Measurements from ENCODE around the gene SLC37A1.

Gene SLC37A1

GRCh38 chr21:42536601-42537000 lies 22.9 kb downstream of the SLC37A1 start:
- Histone ChIP-seq H3K4me1 (ENCODE audit: control insufficient read depth, insufficient read depth, low read length) (no peaks in the 10 kb centered on the region), H3K9ac (ENCODE audit: low read length) (no peak overlapping the region), H3K27ac (ENCODE audit: low read depth, low read length) (no peak overlapping the region), H3K36me3 (ENCODE audit: control insufficient read depth, insufficient read depth, low read length) (peaks cover 3% of the 10 kb centered on the region), H3K27me3 (ENCODE audit: control insufficient read depth, insufficient read depth, low read length) (no peaks in the 10 kb centered on the region), H3K4me3 (ENCODE audit: low read length) (no peak overlapping the region)

GRCh38 chr21:42537106-42537742 lies 23.6 kb downstream of the SLC37A1 start:
- Histone ChIP-seq H3K36me3 (ENCODE audit: control insufficient read depth, insufficient read depth, low read length) (peaks cover 3% of the 10 kb centered on the region), H3K27ac (ENCODE audit: low read depth, low read length) (no peak overlapping the region), H3K9ac (ENCODE audit: low read length) (no peak overlapping the region)

DNA sequence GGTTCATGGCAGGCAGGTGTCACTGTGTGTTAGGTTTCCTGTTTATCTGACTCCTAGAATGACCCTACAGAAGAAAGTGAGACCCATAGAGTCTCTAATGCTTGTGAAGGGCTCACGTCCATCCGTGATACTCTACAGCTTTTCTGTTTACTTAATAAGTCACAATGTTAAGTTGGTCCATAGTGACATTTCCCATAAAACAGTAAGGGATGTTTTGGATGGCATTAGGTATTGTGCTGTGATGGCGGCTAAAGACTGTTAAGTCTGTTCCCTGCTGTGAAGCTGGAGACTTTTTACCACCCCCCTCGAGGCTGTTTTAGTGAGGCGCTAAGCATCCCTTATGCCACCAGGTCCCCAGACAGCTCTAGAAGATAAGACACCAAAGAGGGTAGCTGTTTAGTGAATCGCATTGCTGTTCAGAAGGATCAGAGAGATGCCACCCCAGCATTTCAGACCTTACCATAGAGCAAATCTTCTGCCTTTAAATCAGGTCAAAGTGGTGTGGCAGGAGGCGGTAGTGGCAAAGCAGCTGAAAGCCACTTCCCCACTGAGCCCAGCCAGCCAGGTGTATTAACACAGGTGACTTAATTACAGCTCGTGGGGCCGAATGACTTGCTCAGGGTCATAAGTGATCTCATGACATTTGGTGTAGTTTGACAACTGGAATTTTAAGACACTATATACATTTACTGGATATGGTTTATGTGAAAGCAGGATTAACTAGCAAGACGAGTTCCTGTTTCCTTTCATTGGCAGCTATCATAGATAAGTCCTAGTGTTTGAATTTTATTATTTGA lies 25.0 kb downstream of the SLC37A1 start:
- no peak overlapping the region for H3K4me3 ChIP-seq (ENCODE audit: low read length)
- H3K9ac ChIP-seq (ENCODE audit: low read length) = no peak overlapping the region
- H3K4me1 ChIP-seq (ENCODE audit: control insufficient read depth, insufficient read depth, low read length) = no peaks in the 10 kb centered on the region
- H3K36me3 ChIP-seq (ENCODE audit: control insufficient read depth, insufficient read depth, low read length) = peaks cover 3% of the 10 kb centered on the region
- H3K27me3 ChIP-seq (ENCODE audit: control insufficient read depth, insufficient read depth, low read length) = no peaks in the 10 kb centered on the region
- no peak overlapping the region for H3K27ac ChIP-seq (ENCODE audit: low read depth, low read length)

More at GRCh38 chr21:42537106-42537742, 23.6 kb downstream of the SLC37A1 start:
- H3K27me3 ChIP-seq (ENCODE audit: control insufficient read depth, insufficient read depth, low read length) = no peaks in the 10 kb centered on the region
- H3K4me1 ChIP-seq (ENCODE audit: control insufficient read depth, insufficient read depth, low read length) = no peaks in the 10 kb centered on the region
- H3K4me3 ChIP-seq (ENCODE audit: low read length) = no peak overlapping the region

GRCh38 chr21:42539342-42539741 lies 25.7 kb downstream of the SLC37A1 start:
- no peak overlapping the region for H3K4me3 ChIP-seq (ENCODE audit: low read length)
- no peaks in the 10 kb centered on the region for H3K4me1 ChIP-seq (ENCODE audit: control insufficient read depth, insufficient read depth, low read length)
- H3K27ac ChIP-seq (ENCODE audit: low read depth, low read length) = no peak overlapping the region
- no peak overlapping the region for H3K9ac ChIP-seq (ENCODE audit: low read length)
- H3K27me3 ChIP-seq (ENCODE audit: control insufficient read depth, insufficient read depth, low read length) = no peaks in the 10 kb centered on the region
- peaks cover 3% of the 10 kb centered on the region for H3K36me3 ChIP-seq (ENCODE audit: control insufficient read depth, insufficient read depth, low read length)

GRCh38 chr21:42539931-42540343 lies 26.3 kb downstream of the SLC37A1 start:
- H3K4me1 ChIP-seq (ENCODE audit: control insufficient read depth, insufficient read depth, low read length) = no peaks in the 10 kb centered on the region
- H3K36me3 ChIP-seq (ENCODE audit: control insufficient read depth, insufficient read depth, low read length) = peaks cover 3% of the 10 kb centered on the region
- no peaks in the 10 kb centered on the region for H3K27me3 ChIP-seq (ENCODE audit: control insufficient read depth, insufficient read depth, low read length)
- no peak overlapping the region for H3K9ac ChIP-seq (ENCODE audit: low read length)
- H3K4me3 ChIP-seq (ENCODE audit: low read length) = no peak overlapping the region
- no peak overlapping the region for H3K27ac ChIP-seq (ENCODE audit: low read depth, low read length)

- Histone ChIP-seq H3K36me3 (ENCODE audit: control insufficient read depth, insufficient read depth, low read length) (peaks cover 4% of the 10 kb centered on the region), H3K27ac (ENCODE audit: low read depth, low read length) (no peak overlapping the region)
Observed at GRCh38 chr21:42540396-42540795, 26.7 kb downstream of the SLC37A1 start.

GRCh38 chr21:42541174-42541573 lies 27.5 kb downstream of the SLC37A1 start:
- H3K4me3 ChIP-seq (ENCODE audit: low read length) = no peak overlapping the region
- H3K36me3 ChIP-seq (ENCODE audit: control insufficient read depth, insufficient read depth, low read length) = peaks cover 7% of the 10 kb centered on the region
- H3K4me1 ChIP-seq (ENCODE audit: control insufficient read depth, insufficient read depth, low read length) = no peaks in the 10 kb centered on the region
- no peak overlapping the region for H3K9ac ChIP-seq (ENCODE audit: low read length)
- H3K27me3 ChIP-seq (ENCODE audit: control insufficient read depth, insufficient read depth, low read length) = no peaks in the 10 kb centered on the region
- no peak overlapping the region for H3K27ac ChIP-seq (ENCODE audit: low read depth, low read length)

More at GRCh38 chr21:42540396-42540795, 26.7 kb downstream of the SLC37A1 start:
- no peaks in the 10 kb centered on the region for H3K27me3 ChIP-seq (ENCODE audit: control insufficient read depth, insufficient read depth, low read length)
- no peak overlapping the region for H3K9ac ChIP-seq (ENCODE audit: low read length)
- no peak overlapping the region for H3K4me3 ChIP-seq (ENCODE audit: low read length)
- no peaks in the 10 kb centered on the region for H3K4me1 ChIP-seq (ENCODE audit: control insufficient read depth, insufficient read depth, low read length)

DNA sequence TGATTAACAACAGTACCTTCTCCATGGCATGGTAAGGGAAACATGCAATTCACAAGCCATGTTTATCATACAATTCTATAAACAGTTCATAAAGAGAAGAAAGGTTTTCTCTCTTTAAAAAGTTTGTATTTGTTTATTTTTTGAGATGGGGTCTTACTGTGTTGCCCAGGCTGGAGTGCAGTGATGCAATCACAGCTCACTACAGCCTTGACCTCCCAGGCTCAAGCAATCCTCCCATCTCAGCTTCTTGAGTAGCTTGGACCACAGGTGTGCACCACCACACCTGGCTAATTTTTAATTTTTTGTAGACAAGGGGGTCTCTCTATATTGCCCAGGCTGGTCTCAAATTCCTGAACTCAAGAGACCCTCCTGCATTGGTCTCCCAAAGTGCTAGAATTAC lies 28.0 kb downstream of the SLC37A1 start:
- peaks cover 5% of the 10 kb centered on the region for H3K36me3 ChIP-seq (ENCODE audit: control insufficient read depth, insufficient read depth, low read length)
- no peak overlapping the region for H3K4me3 ChIP-seq (ENCODE audit: low read length)
- no peak overlapping the region for H3K9ac ChIP-seq (ENCODE audit: low read length)
- no peaks in the 10 kb centered on the region for H3K4me1 ChIP-seq (ENCODE audit: control insufficient read depth, insufficient read depth, low read length)
- H3K27me3 ChIP-seq (ENCODE audit: control insufficient read depth, insufficient read depth, low read length) = no peaks in the 10 kb centered on the region
- no peak overlapping the region for H3K27ac ChIP-seq (ENCODE audit: low read depth, low read length)

GRCh38 chr21:42542196-42542595 lies 28.5 kb downstream of the SLC37A1 start:
- Histone ChIP-seq H3K27me3 (ENCODE audit: control insufficient read depth, insufficient read depth, low read length) (no peaks in the 10 kb centered on the region), H3K4me3 (ENCODE audit: low read length) (no peak overlapping the region), H3K36me3 (ENCODE audit: control insufficient read depth, insufficient read depth, low read length) (peaks cover 8% of the 10 kb centered on the region), H3K4me1 (ENCODE audit: control insufficient read depth, insufficient read depth, low read length) (no peaks in the 10 kb centered on the region), H3K9ac (ENCODE audit: low read length) (no peak overlapping the region), H3K27ac (ENCODE audit: low read depth, low read length) (no peak overlapping the region)

DNA sequence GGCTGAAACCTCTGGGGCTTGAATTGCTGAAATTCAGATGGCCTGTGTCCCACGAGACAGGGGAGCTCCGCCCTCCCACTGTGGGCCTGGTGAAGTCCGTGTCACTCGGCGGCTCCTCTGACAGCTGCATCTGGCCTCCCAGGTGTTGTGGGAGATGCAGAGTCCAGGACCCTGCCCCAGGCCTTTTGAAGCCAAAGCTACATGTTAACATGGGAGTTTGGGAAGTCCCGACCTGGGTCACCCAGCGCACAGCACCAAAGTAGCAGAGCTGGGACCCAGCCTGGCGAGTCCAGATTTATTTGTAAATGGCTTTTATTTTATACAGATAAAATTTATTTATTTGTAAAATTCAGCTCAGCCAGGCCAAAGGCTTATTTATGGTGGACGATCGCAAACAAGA lies 28.9 kb downstream of the SLC37A1 start:
- no peaks in the 10 kb centered on the region for H3K4me1 ChIP-seq (ENCODE audit: control insufficient read depth, insufficient read depth, low read length)
- H3K9ac ChIP-seq (ENCODE audit: low read length) = no peak overlapping the region
- H3K27ac ChIP-seq (ENCODE audit: low read depth, low read length) = no peak overlapping the region
- no peaks in the 10 kb centered on the region for H3K27me3 ChIP-seq (ENCODE audit: control insufficient read depth, insufficient read depth, low read length)
- H3K4me3 ChIP-seq (ENCODE audit: low read length) = no peak overlapping the region
- H3K36me3 ChIP-seq (ENCODE audit: control insufficient read depth, insufficient read depth, low read length) = peaks cover 9% of the 10 kb centered on the region

DNA sequence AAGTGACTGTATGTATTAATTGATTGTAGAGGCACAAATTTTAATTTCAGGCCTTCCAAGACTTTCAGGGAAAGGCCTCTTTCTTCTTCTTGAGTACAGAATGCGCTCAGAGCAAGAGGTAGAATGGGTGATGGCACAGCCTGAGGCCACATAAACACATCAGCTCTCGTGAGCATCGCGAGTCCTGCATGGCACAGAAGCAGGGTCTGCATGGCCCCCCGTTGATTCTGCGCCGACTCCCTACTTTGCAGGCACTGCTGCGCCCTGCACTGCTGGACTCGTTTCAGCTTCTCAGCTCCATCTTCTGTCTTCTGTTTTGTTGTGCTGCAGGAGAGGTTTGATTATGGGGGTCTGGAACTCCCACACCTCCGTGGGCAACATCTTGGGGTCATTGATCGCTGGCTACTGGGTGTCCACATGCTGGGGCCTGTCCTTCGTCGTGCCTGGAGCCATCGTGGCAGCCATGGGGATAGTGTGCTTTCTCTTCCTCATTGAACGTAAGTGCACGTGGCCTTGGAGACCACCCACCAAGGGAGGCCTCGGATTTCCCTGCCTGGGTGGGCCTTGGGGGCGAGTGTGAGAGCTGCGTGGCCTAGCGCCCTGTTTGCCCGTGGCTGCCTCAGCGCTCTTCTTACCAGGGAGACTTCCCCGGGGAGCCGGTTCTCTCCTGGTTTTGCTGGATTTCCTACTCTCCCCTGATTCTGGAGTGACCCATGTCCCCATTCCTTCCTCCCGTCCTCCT lies 29.6 kb downstream of the SLC37A1 start:
- H3K36me3 ChIP-seq (ENCODE audit: control insufficient read depth, insufficient read depth, low read length) = peaks cover 9% of the 10 kb centered on the region
- no peaks in the 10 kb centered on the region for H3K4me1 ChIP-seq (ENCODE audit: control insufficient read depth, insufficient read depth, low read length)

DNA sequence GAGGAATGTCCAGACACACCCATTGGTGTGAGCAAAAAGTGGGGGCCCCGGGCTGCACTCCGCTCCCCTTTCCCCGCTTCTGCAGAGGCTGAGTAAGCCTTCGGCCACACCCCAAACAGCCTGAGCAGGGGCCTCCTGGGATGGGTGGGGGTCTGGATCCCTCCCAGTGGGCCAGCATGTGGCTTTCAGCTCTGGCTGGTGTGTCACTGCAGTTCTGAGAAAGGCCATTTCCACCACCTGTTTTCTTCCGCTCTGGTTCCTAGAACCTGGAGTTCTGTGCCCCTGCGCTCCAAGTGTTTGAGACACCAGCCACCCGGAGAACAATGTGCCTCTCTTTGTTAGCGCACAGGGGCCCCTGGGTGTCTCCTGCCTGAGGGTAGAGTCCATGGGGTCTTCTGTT lies 30.9 kb downstream of the SLC37A1 start:
- H3K9ac ChIP-seq (ENCODE audit: low read length) = no peak overlapping the region
- no peaks in the 10 kb centered on the region for H3K27me3 ChIP-seq (ENCODE audit: control insufficient read depth, insufficient read depth, low read length)
- peaks cover 18% of the 10 kb centered on the region for H3K36me3 ChIP-seq (ENCODE audit: control insufficient read depth, insufficient read depth, low read length)
- H3K4me1 ChIP-seq (ENCODE audit: control insufficient read depth, insufficient read depth, low read length) = no peaks in the 10 kb centered on the region
- no peak overlapping the region for H3K4me3 ChIP-seq (ENCODE audit: low read length)
- no peak overlapping the region for H3K27ac ChIP-seq (ENCODE audit: low read depth, low read length)

More for the DNA sequence above, 29.6 kb downstream of the SLC37A1 start:
- Histone ChIP-seq H3K9ac (ENCODE audit: low read length) (no peak overlapping the region), H3K27ac (ENCODE audit: low read depth, low read length) (no peak overlapping the region), H3K27me3 (ENCODE audit: control insufficient read depth, insufficient read depth, low read length) (no peaks in the 10 kb centered on the region), H3K4me3 (ENCODE audit: low read length) (no peak overlapping the region)
